NCI-H128 (cell line): ENCODE data around the gene ADCK2.
"Not testable (repeated sequence)": the region's sequence is repeated elsewhere in the genome, so short reads cannot be mapped to it uniquely, and the experiment has no call there.

Source experiments
- DNase-seq: peaks from one replicate; lab custom pipeline; 2025; ENCODE audit not compliant: unreplicated experiment; lab: John Stamatoyannopoulos, UW

Gene ADCK2

GRCh38 chr7:140734096-140734495 is 61.4 kb downstream of the ADCK2 start:
- no peak for DNase-seq

GRCh38 chr7:140734729-140735128 is 62.0 kb downstream of the ADCK2 start:
- DNase-seq, result no peak

GRCh38 chr7:140738280-140738679 is 65.5 kb downstream of the ADCK2 start:
- DNase-seq, result no peak

- not testable (repeated sequence) for DNase-seq
These were observed 70.5 kb downstream of the ADCK2 start for GRCh38 chr7:140743255-140743654.

GRCh38 chr7:140744005-140744404 is 71.3 kb downstream of the ADCK2 start:
- DNase-seq, result no peak
